ENCODE results near the gene PNCK.

PNCK gene

DNA sequence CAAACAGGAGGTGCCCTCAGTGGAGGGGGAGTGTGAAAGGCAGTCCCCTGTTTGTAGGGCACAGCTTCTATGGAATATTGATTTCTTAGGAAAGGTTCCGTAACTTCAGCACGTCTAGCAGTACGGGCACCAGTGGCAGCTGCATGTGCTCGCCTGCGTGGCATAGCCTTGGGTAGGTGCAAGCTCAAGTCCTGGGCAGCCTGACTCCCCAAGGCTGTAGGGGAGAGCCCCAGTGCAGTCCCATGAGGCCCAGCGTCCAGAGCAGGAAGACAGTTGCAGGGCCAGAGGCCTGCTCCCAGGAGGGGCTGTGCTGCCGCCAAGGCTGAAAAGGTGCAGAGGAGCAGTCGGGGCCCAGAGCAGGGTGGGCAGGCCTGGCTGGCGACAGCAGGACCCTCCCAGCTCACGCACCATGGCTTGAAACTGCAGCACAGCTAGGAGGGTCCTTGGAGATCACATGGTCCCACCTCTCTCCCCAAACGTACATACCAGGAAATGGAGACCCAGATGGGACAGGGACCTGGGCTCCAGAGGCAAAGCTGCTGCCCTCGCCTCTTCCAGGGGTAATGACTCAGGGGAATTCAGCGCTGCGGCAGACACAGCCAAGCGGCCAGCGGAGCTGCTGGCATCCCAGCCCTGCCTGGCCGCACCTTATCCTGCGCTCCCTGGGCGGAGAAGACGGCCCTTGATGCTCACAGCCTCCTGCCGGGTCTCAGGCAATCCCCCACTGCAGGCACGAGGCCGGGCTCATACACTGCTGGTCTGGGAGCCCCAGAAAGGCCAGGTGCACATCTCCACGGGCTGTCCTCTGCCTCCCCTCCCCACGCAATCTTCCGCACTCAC is 32.7 kb downstream of the PNCK start:
- no peak for FAIRE-seq

DNA sequence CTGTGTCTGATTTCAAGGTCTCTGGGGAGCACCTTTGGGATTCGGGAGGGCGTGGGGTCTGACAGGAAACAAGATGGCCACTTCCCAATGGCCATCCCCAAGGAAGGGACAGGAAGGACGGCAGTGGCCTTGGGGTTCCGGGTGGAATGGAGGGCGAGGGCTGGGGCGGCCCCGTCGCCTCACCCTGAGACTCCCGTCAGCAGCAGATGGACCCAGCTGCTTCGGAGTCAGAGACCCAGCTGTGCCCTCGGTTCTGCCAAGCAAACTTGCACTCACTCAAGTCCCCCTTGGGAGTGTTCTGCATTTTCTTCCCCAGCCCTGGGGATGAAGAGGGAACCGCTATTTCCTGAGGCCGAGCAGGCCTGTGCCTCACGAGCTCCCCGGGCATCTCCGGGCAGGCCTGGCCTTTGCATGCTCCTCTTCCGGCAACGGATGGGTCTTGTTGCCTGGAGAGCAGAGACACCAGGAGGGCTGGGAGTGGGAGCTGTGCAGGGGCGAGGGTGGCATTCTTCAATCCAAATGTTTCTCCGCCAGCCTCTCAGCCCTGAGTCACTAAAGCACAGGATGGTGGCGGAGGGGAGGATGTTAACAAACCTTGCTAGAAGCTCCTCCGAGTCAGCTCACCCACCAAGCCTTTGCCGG is 33.4 kb downstream of the PNCK start:
- no peak for FAIRE-seq

DNA sequence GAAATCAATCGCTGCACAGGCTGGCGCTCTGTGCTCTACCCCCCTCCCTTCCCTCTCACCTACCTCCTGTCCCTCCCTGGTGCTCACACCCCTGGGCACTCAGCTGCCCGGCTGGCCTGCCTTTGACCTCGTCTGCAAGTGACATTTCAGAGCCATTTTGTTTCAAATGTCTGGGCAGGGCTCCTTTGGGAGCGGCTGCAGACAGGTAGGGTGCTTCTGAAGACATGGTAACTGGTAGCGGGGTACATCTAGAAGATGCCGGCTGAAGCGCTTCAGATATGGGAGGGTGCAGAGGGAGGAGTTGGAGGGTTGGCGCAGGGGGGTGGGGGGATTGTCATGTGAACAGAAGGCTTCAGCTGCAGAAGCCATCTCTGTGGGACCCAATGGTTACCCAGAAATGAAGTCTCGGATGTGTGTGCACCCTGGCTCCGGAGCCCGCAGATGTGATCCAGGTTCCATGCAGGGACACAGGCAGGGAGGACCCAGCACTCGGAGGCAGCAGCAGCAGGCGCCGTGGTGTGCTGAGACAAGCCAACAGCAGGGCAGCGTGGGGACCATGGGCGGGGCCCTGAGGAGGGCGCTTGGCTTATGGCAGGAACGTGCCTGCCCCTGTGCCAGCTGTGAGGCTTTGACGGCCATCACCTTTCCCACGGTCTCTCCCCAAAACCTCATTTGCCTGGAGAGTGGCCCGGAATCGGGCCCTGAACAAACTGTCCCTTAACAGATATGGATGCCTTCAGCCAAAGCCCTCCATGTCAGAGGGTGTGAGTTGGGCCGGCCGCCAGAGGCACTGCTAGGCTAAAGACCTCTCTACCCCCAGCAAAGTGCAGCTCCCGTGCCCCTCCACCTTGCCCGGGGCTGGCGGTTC is 34.2 kb downstream of the PNCK start:
- FAIRE-seq, result no peak

DNA sequence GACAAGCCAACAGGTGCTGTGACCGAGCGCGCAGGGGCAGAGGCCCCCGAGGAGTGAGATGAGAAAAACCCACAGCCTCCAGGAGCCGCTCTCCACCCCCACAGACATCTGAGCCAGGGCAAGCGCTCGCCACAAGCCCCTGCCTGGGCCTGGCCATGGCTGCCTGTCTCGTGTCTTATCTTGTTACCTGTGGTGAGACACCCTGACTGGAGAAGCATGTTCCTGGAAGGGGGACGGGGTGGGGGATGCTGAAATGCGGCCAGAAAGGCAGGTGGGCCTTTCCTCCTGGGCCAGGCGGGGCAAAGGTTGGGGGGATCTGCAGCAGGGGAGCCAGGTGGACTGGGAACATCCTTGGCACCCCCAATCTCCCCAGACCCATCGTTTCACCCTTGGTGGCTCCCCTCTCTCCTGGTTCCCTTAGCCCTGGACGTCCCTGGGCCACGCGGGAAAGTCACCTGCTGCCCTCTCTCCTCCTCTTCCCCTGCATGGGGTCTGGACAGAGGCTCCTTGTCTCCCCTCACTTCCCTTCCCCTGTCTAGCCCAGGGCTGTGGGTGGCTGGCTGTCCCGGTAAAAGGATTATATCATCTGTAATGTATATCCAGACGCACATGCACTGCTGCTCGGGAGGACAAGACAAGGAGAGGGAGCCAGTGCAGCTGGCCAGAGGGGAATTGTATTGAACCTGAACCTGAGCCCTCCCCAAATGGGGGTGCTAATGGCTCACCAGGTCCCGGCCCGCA is 35.0 kb downstream of the PNCK start:
- FAIRE-seq, result no peak

DNA sequence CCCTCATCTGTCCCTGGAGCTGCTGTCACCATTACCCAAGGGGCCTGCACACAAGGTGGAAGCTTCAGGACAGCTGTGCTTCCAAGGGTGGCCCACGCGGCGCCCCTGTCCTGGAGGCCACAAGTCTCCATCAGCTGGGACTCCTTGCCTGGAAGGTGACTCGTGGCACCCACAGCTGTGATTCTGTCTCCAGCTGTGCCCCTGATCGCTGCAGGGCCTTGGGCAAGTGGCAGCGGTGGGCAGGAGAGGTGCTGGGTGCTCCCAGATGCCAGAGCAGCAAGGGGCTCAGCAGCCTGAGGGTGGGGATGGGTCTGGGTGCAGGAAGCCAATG is 35.6 kb downstream of the PNCK start:
- FAIRE-seq, result no peak

DNA sequence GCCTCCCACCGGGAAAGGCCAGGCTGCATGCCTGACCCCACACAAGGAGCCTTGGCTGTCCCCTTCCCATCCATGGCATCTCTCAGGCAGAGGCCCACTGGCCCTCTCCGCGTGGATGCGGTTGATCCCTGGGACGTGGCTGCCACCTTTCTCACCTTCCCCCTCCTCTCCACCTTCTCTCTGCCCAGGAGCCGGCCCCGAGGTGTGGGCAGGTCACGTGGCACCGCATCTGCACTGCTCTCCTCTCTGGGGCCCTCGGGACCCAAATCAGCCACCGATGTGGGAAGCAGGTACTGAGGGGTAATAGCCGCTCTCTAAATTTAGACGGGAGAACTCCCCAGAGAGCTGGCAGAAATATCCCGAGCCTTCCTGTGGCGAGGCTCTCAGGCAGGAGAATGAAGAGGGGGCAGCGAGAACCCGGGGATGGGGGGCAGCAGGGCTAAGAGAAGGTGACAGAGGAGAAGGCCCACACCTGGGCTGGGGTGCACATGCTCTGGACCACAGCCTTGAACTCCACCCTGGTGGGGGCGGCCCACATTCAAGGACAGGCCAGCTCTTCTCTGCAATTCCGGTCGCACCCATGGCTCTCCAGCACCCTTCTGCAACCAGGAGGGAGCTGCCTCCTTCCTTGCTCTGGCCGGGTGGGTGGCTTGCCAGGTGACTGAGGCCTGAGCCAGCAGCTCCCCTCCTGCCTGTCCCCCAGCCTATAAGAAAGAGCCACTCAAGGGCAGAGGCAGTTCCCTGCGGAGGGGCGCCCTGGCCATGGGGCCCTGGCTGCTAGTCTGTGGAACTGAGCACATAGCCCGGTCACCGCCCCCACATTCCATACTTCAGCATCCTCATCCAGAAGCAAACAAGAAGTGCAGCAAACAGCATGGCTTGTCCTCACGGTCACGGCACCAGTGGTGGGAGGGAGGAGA is 36.2 kb downstream of the PNCK start:
- FAIRE-seq, result no peak

DNA sequence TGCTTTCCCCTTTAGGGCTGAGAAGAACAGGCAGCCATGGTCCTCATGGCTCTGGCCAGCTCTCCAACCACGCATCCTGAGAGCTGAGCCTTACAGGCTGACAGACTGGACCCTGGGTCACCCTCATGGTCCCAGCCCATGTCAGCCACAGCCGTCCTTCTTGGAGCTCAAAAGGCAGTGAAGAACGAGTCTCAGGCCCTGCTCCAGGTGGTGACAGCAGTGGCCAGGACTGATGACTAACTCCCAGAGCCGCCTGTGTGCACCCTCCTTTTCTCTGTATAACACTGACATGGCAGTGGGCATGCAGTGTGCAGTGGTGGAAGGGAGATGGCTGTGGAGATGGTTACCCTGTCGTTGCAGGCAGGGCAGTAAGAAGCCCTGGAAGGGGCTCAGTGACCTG is 36.9 kb downstream of the PNCK start:
- no peak for FAIRE-seq

DNA sequence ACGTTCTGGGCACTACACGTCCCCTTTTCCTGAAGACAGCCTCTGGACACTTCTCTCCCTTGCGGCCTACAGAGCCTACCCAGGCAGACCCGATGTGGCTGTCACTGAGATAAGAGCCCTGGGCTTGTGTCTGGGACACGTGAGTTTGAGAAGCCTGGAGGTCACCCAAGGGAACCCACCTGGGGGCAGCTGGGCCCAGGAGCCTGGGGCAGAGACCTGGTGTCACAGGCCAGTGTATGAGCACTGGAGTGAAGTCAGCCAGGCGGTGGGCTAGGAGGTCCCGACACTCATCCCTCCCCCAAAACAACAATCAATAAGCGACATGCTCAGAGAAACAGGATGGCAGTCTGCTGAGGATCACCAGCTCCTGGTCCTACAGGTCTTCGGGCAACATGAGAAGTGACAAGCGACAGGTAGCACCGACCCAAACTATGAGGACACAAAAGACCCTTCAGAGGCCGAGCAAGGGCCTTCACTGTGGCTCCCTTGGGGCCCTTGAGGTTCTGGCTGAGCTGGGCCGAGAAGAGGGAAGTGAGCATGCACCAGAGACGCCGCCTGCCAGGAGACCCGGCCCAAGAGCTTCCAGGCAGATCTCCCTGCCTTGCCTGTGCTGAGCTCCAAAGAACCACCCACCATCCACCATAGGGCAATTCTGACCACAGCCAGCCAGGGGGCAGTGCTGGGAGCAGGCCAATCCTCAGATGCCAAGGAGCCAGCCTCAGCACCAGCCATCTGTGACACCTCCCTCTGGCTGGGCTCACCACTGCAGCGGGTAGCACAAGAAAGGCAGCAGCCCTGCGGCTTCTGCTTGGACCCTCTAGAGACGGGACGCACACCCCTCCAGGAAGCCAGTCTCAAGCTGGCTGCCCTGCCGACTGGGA is 37.6 kb downstream of the PNCK start:
- no peak for FAIRE-seq

DNA sequence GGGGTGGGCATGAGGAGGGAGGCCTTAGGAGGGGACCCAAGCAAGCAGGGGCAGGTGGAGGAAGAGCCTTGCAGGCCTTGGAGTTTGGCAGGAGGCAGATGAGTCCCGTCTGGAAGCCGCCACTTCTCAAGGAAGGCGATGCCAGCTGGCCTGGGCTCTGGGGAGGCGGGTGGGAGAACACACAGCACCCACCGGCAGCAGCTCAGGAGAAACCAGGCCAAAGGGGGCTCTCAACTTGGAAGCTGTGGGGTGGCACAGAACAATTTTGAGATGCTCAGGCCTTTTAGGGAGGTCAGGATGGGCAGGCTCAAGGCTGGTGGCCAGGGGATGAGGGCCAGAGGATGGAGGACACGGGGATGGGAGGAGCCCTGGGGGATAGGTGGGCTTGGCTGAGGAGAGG is 38.2 kb downstream of the PNCK start:
- FAIRE-seq, result no peak

DNA sequence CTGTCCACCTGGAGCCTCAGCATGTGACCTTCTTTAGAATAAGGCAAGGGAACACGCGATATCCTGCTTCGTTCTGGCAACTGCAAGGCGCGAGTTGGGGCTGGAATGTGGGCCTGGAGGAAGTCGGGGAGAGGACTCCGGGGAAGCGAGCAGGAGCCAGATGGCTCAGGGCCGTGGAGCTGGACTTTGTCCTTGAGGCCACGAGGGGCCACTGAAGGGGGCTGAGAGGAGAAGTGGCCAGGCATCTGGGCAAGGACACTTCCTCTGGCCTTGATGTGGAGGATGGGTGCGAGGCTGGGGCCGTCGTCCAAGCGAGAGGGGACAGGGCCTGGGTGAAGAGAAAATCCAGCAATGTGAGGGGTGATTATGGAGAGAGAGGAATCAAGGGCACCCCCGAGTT is 38.8 kb downstream of the PNCK start:
- no peak for FAIRE-seq

DNA sequence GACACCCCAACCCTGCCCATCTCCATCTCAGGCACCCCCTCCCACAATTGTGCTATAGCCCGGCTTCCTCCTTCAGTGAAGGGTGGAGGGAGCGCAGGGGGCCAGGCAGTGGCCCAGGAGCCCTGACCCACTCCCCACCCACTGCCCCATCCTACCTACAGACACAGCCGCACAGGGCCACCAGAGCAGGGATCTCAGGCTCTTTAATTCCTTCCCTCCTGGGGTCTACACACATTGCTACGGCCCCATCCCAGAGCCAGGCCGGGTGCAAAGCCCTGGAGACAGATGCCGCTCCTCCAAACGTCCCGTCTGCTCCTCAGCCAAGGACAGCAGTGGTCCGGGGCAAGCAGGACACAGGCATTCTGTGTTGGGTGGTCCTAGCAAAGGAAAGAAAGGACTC is 39.4 kb downstream of the PNCK start:
- no peak for FAIRE-seq

DNA sequence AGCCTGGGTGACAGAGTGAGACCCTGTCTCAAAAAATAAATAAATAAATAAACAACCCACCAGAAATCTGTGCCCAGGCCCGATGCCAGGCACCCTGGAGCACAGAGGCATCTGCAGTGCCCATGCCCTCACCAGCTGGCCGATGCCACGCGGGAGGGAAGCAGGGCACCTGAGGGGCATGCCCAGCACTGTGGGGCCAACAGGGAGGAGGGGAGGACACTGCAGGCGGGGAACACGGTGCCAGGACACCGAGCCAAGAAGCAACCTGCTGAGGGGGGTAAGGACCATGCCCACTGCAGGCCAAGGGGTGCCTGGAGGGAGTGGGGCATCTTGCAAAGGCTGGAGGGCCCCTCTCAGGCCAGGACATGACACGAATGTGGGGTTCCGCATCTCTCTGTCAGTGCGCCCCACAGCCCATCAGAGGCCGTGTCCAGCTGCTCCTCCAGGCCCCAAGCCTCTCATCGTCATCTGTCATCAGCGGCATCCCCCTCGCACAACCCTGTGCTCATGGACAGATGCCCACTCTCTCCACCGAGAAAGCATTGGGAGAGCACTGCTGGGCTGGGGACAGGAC is 39.9 kb downstream of the PNCK start:
- FAIRE-seq, result no peak

DNA sequence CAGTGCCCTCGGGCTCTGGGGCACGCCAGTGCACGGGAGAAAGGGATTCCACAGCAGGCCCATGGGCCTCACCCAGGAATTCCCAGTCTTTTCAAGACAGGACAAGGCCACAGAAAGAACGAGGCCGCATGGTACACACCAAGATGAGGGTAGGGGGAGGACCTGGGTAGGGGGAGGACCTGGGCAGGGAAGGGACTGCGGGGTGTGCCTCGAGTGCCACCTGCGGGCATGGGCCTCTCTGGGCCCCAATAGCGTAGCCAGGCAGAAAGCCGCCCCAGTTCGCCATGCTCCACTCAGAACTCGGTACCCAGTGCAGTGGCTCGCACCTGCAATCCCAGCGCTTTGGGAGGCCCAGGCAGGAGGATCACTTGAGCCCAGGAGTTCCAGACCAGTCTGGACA is 40.6 kb downstream of the PNCK start:
- FAIRE-seq, result no peak

DNA sequence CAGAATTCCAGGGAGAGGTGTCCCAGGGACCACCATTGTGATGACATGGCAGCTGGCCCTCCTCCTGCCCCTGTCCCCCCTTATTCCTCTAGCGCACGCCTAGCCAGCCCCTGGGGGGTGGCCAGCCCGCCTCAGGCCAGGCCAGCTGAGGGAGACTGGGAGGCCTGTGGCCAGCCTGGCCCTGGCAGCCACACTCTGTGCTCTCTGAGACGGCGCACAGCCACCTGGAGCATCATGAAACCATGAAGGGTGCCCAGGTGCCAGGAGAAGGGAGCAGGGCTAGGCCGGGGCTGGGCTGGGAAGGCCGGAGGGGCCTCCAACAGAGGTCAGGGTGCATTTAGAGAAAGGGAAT is 41.0 kb downstream of the PNCK start:
- FAIRE-seq, result no peak

DNA sequence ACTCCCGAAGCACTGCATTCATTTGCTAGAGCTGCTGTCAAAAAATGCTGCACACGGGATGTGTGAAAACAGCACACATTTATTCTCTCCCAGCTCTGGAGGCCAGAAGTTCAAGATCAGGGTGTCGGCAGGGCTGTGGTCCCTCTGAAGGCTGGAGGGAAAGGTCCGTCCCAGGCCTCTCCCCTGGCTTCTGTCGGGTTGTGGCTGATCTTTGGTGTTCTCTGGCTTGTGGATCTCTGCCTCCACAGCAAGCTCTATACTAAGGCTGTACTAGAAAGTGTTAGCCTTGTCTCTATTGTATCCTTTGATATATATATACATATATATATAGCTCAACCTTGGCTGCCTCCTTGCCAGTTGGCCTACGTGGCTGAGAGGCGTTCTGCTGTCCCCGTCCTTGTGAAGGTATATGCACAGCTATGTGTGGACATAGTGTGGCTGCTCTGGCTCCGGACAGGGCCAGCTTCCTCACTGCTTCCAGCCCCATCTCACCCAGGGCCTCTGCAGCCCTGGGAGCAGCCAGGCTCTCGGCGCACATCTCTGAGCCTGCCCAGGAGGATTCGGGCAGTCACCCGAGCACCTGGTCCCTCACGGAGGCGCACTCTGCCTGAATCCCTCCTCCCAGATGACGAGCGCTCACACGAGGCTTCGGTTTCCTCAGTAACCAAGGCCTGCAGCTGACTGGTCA is 41.6 kb downstream of the PNCK start:
- no peak for FAIRE-seq

DNA sequence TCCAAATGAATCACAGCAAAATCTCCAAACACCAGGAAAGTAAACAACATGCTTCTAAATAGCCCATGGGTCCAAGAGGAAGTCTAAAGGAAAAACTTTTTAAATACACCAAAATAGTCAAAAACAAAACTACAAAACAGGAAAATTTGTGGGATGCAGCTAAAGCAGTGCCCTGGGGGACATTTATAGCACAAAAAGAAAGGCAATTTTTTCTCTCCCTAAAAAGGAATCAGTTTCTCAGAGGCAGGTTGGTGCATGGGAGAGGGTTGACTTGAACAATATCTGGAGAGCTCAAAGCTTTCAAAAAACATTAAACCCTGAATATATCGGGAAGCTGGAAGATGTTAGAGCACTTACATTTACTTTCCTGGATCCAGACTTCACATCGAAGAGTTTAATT is 42.3 kb downstream of the PNCK start:
- FAIRE-seq, result no peak

DNA sequence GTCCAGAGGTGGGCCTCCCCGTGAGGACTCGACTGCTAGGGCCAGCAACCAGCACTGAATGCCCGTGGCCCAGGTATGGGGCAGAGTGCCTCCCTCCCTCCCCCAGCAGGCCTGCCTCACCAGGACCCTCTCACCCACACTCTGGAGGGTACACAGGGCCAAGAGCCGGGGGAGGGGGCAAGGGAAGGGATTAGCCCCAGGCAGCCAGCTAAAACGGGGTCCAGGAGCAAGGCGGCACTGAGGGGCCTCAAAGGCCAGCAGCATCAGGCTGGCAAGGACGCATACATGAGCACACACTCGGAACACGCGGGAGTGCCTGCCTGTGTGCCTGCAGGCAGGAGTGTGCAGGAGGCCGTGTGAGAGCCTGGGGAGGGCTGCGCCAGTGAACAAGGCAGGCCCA is 44.9 kb downstream of the PNCK start:
- FAIRE-seq, result no peak

DNA sequence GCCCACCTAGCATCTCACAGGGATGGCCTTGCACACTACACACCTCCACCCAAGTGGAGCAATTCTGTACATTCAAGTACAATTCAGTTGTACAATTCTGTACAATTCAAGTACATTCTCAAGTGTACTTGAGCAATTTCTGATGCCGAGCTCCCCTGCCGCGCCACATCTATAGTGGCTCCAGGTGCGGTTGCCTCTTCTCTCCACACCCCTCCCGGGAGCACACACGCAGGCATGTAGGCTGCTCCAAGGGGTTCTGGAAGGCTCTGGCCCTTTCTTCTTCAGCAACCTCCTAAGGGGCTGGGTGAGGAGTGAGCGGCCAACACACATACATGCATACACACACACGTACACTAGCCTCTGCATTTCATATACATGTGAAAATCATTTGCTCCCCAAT is 45.5 kb downstream of the PNCK start:
- no peak for FAIRE-seq

DNA sequence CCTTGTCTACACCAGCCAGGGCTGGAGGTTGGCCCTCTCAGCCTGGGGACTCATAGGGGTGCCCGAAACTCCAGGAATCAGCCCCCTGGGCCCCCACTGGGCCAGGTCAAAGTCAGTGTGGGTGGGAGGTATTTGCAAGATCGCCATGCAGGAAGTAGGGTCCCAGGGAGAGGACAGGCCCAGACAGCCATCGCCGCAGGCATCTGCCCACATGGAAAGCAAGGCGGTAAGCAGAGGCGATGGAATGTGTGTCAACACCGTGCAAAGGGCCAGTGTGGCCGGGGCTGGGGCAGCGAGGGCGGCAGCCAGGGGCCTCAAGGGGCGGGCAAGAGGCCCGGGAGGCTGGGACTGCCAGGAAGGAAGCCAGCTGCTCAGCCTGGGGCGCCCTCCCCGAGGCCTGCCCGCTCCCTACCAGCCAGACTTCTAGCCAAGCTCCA is 45.9 kb downstream of the PNCK start:
- FAIRE-seq, result no peak
